ENCODE measurements around the gene CST7. TPM values are rescaled to one million over a fixed set of nuclear protein-coding genes. Genes with fewer than 3 reads are reported as not detected.
A peak's percentile ranks its signal among the peaks of the same experiment; 100 is the strongest.

The CST7 gene
- total RNA-seq, 2 donors from 2014 or later, result not detected

- H3K36me3 ChIP-seq (ENCODE audit: control insufficient read depth, insufficient read depth, low read length), result peaks cover 24% of the 10 kb centered on the region
- no peaks in the 10 kb centered on the region for H3K27me3 Mint-ChIP-seq (ENCODE audit: insufficient read depth)
- H3K27me3 ChIP-seq (ENCODE audit: control insufficient read depth, insufficient read depth, low read length, poor library complexity, severe bottlenecking), result no peaks in the 10 kb centered on the region
- no peak overlapping the region for H3K4me3 Mint-ChIP-seq
- H3K9me3 ChIP-seq (ENCODE audit: control insufficient read depth, low read length), result no peaks in the 10 kb centered on the region
- TF ChIP-seq CTCF (conservative IDR thresholded peaks at IDR 0.05), result no peak
- H3K4me1 ChIP-seq (ENCODE audit: control insufficient read depth, insufficient read depth, low read length), result no peaks in the 10 kb centered on the region
- 91 to 100% methylated on average over 1 to 2 of the region's 2 CpGs for WGBS, 2 experiments (ENCODE audit: insufficient coverage in 1 of 2, insufficient read length in 1 of 2)
- no peaks in the 10 kb centered on the region for H3K9me3 Mint-ChIP-seq
- peaks cover 18% of the 10 kb centered on the region for H3K4me1 Mint-ChIP-seq
- DNase-seq, result no peak
- no peak overlapping the region for H3K27ac Mint-ChIP-seq
- H3K4me3 ChIP-seq (ENCODE audit: low read length), result no peak overlapping the region
- H3K9ac ChIP-seq (ENCODE audit: extremely low read depth, low read length, poor library complexity, severe bottlenecking), result no peak overlapping the region
- H3K27ac ChIP-seq (ENCODE audit: low read depth, low read length), result no peak overlapping the region
- peaks cover 39% of the 10 kb centered on the region for H3K36me3 Mint-ChIP-seq (ENCODE audit: low read depth)
These were observed 11.8 kb downstream of the CST7 start for GRCh38 chr20:24960861-24961260.

- WGBS, 2 experiments (ENCODE audit: insufficient coverage in 1 of 2, insufficient read length in 1 of 2), result 84 to 91% methylated on average over 10 to 20 of the region's 20 CpGs
- H3K4me1 ChIP-seq (ENCODE audit: control insufficient read depth, insufficient read depth, low read length), result no peaks in the 10 kb centered on the region
- no peaks in the 10 kb centered on the region for H3K9me3 Mint-ChIP-seq
These were observed 12.5 kb downstream of the CST7 start for GRCh38 chr20:24961384-24962181.

GRCh38 chr20:24962182-24962492, 13.1 kb downstream of the CST7 start:
- WGBS, 2 experiments (ENCODE audit: insufficient coverage in 1 of 2, insufficient read length in 1 of 2), result 96 to 100% methylated on average over 1 to 2 of the region's 2 CpGs
- peak; percentile 18 for DNase-seq
- Histone ChIP-seq H3K27me3 (ENCODE audit: control insufficient read depth, insufficient read depth, low read length, poor library complexity, severe bottlenecking) (no peaks in the 10 kb centered on the region), H3K9me3 (ENCODE audit: control insufficient read depth, low read length) (no peaks in the 10 kb centered on the region), H3K4me3 (ENCODE audit: low read length) (no peak overlapping the region), H3K36me3 (ENCODE audit: control insufficient read depth, insufficient read depth, low read length) (peaks cover 25% of the 10 kb centered on the region), H3K9ac (ENCODE audit: extremely low read depth, low read length, poor library complexity, severe bottlenecking) (no peak overlapping the region), H3K27ac (ENCODE audit: low read depth, low read length) (no peak overlapping the region), H3K4me1 (ENCODE audit: control insufficient read depth, insufficient read depth, low read length) (no peaks in the 10 kb centered on the region)
- Mint-ChIP-seq H3K27ac (no peak overlapping the region), H3K36me3 (ENCODE audit: low read depth) (peaks cover 45% of the 10 kb centered on the region), H3K27me3 (ENCODE audit: insufficient read depth) (no peaks in the 10 kb centered on the region), H3K9me3 (no peaks in the 10 kb centered on the region), H3K4me1 (peaks cover 18% of the 10 kb centered on the region), H3K4me3 (no peak overlapping the region)
- TF ChIP-seq CTCF (conservative IDR thresholded peaks at IDR 0.05), result no peak

More at GRCh38 chr20:24961384-24962181, 12.5 kb downstream of the CST7 start:
- H3K36me3 ChIP-seq (ENCODE audit: control insufficient read depth, insufficient read depth, low read length), result peaks cover 24% of the 10 kb centered on the region
- DNase-seq, result peak; percentile 22
- no peak for TF ChIP-seq CTCF (conservative IDR thresholded peaks at IDR 0.05)
- no peaks in the 10 kb centered on the region for H3K9me3 ChIP-seq (ENCODE audit: control insufficient read depth, low read length)
- H3K9ac ChIP-seq (ENCODE audit: extremely low read depth, low read length, poor library complexity, severe bottlenecking), result no peak overlapping the region
- no peak overlapping the region for H3K4me3 Mint-ChIP-seq
- H3K27me3 ChIP-seq (ENCODE audit: control insufficient read depth, insufficient read depth, low read length, poor library complexity, severe bottlenecking), result no peaks in the 10 kb centered on the region
- H3K36me3 Mint-ChIP-seq (ENCODE audit: low read depth), result peaks cover 45% of the 10 kb centered on the region
- no peak overlapping the region for H3K27ac Mint-ChIP-seq
- H3K4me3 ChIP-seq (ENCODE audit: low read length), result no peak overlapping the region
- H3K27me3 Mint-ChIP-seq (ENCODE audit: insufficient read depth), result no peaks in the 10 kb centered on the region
- H3K27ac ChIP-seq (ENCODE audit: low read depth, low read length), result no peak overlapping the region
- peaks cover 18% of the 10 kb centered on the region for H3K4me1 Mint-ChIP-seq
